ENCODE data around the gene NCKAP5.

Gene NCKAP5

DNA sequence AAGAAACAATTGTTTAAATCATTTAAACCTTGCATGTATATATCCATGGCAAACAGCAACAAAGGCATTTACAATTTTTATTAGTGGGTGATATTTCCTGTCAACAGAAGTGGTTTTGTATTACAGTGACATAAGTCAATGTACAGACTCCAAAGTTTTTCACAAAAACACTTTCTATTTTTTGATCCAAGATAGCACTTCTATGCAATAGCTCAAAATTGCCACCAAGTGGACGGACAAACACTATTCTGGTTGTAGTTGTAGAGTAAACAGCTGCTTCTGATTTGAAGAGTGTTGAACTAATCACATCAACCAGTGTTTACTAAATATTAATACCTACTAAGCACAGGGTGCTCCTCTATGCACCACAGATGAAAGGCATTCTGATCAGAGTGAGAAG lies 421.4 kb downstream of the NCKAP5 start:
- no peak for DNase-seq
- Histone ChIP-seq H3K9me3 (ENCODE audit: severe bottlenecking) (no peaks in the 10 kb centered on the region), H3K27me3 (ENCODE audit: insufficient read depth, low read depth, severe bottlenecking) (no peaks in the 10 kb centered on the region), H3K4me3 (ENCODE audit: low read depth, low read length) (no peak overlapping the region), H3K27ac (no peak overlapping the region), H3K36me3 (no peaks in the 10 kb centered on the region; the same call in 1 of the 2 replicates)
- TF ChIP-seq, protein P1, sequence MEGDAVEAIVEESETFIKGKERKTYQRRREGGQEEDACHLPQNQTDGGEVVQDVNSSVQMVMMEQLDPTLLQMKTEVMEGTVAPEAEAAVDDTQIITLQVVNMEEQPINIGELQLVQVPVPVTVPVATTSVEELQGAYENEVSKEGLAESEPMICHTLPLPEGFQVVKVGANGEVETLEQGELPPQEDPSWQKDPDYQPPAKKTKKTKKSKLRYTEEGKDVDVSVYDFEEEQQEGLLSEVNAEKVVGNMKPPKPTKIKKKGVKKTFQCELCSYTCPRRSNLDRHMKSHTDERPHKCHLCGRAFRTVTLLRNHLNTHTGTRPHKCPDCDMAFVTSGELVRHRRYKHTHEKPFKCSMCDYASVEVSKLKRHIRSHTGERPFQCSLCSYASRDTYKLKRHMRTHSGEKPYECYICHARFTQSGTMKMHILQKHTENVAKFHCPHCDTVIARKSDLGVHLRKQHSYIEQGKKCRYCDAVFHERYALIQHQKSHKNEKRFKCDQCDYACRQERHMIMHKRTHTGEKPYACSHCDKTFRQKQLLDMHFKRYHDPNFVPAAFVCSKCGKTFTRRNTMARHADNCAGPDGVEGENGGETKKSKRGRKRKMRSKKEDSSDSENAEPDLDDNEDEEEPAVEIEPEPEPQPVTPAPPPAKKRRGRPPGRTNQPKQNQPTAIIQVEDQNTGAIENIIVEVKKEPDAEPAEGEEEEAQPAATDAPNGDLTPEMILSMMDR (IDR thresholded peaks at IDR 0.05; ENCODE audit: low read depth, low read length), result no peak

DNA sequence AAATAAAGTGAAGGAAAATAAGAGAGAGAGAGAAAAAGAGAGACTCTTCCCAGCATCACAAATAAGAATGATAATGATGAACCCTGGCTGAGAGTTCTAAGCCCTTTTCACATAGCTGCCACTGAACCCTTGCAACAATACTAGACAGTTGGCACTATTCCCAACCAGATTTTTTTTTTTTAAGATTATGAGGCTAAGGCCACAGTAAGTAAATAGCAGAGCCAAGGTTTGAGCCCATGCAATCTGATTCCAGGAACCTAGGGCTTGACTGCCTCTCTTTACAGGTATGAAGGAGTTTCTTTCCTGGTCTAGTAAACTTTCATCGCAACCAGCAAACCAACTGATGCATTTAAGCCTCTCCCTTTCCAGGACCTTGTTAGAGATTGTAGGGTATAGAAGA lies 424.6 kb downstream of the NCKAP5 start:
- H3K9me3 ChIP-seq (ENCODE audit: severe bottlenecking), result no peaks in the 10 kb centered on the region
- no peaks in the 10 kb centered on the region for H3K27me3 ChIP-seq (ENCODE audit: insufficient read depth, low read depth, severe bottlenecking)
- no peak overlapping the region for H3K27ac ChIP-seq
- TF ChIP-seq, protein P1 (IDR thresholded peaks at IDR 0.05; ENCODE audit: low read depth, low read length), result no peak
- no peak for DNase-seq
- no peak overlapping the region for H3K4me3 ChIP-seq (ENCODE audit: low read depth, low read length)
- H3K36me3 ChIP-seq, result no peaks in the 10 kb centered on the region

DNA sequence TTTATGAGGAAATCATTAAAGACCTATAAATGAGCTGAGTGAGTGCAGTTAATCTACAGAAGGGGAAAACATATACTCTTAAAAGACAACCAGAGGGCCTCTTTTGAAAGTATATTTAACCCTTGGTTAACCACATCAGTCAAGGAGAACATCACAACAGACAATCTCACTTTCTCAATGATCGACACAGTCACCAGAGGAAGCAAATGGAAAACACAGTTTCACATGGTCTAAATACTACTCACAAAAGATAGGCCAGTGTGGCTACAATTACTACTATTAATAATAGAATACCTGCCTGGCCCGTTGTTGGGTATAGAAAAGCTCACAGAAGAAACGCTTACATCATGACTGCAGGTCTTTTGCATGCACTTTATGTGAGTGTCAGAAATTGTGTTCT lies 426.2 kb downstream of the NCKAP5 start:
- H3K4me3 ChIP-seq (ENCODE audit: low read depth, low read length), result no peak overlapping the region
- TF ChIP-seq, protein P1 (IDR thresholded peaks at IDR 0.05; ENCODE audit: low read depth, low read length), result no peak
- H3K27me3 ChIP-seq (ENCODE audit: insufficient read depth, low read depth, severe bottlenecking), result no peaks in the 10 kb centered on the region
- H3K27ac ChIP-seq, result no peak overlapping the region
- no peaks in the 10 kb centered on the region for H3K9me3 ChIP-seq (ENCODE audit: severe bottlenecking)
- H3K36me3 ChIP-seq, result no peaks in the 10 kb centered on the region
- DNase-seq, result no peak

DNA sequence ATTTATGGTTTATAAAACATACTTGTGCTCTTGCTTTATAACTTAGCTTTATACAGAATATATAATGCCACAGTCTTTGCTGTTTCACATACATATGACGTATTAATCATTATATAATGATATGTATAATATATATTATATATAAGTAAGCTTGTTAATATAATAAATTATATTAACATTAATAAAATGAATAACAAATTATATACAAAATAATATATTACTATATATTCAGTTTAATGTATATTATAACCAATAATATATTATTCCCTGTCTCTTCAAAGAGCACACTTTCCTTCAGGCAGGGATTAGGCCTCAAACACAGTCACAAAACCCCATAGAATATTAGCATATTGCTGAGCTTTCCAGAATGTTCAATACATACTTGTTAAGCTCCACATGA lies 427.6 kb downstream of the NCKAP5 start:
- TF ChIP-seq, protein P1 (IDR thresholded peaks at IDR 0.05; ENCODE audit: low read depth, low read length), result no peak
- Histone ChIP-seq H3K4me3 (ENCODE audit: low read depth, low read length) (no peak overlapping the region), H3K27ac (no peak overlapping the region), H3K9me3 (ENCODE audit: severe bottlenecking) (no peaks in the 10 kb centered on the region), H3K27me3 (ENCODE audit: insufficient read depth, low read depth, severe bottlenecking) (no peaks in the 10 kb centered on the region), H3K36me3 (no peaks in the 10 kb centered on the region)
- DNase-seq, result no peak

DNA sequence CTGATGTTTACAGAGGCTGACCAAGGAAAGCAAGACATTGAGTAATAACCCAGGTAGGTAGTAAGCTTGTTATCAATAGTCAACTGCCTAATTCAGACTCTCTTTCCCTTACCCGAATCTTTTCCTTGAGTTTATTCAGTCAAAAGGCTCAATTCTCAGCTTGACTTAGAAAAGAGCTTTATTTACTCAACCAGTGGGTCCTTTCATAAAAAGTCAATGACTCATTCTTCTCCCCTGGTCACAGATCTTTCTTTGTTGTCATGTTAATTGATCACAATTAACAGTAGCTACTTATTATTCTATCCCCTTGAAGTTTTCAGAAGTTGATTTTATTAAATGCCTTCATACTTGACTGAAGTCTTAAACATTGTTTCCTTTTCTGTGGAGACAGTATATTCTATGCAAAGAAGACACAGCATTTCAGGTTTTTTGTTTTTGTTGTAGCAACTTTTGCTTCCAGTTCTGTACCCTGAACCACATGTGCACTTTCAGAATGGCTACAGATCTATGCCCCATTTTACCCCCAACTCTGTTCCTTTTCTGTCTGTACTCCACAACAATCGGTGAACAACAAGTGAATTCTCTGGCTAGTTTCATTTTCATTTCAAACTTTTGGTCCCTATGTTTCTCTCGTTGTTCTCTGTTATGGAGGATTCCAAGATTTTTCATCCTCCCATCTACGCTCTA lies 428.3 kb downstream of the NCKAP5 start:
- Histone ChIP-seq H3K27ac (no peak overlapping the region), H3K9me3 (ENCODE audit: severe bottlenecking) (no peaks in the 10 kb centered on the region), H3K27me3 (ENCODE audit: insufficient read depth, low read depth, severe bottlenecking) (no peaks in the 10 kb centered on the region), H3K36me3 (no peaks in the 10 kb centered on the region), H3K4me3 (ENCODE audit: low read depth, low read length) (no peak overlapping the region)
- TF ChIP-seq, protein P1 (IDR thresholded peaks at IDR 0.05; ENCODE audit: low read depth, low read length), result no peak
- DNase-seq, result no peak

DNA sequence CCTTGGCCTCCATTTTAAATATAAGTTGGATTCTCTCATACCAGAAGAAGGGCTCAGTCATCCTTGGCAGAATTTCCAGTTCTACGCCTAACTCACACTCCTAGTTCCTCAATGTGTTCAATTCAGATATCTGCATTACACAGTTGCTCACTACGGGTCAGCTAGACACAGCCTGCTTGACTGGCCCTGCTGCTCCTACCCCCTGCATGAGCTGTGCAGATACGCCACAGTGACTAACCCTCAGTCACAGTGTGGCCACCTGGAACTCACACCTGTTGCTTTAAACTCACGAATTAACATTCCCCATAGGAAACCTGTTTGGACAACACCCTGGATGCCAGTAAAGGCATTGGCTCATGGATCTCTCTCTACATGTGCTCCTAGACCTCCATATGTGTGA lies 429.6 kb downstream of the NCKAP5 start:
- TF ChIP-seq, protein P1 (IDR thresholded peaks at IDR 0.05; ENCODE audit: low read depth, low read length), result no peak
- no peaks in the 10 kb centered on the region for H3K27me3 ChIP-seq (ENCODE audit: insufficient read depth, low read depth, severe bottlenecking)
- H3K9me3 ChIP-seq (ENCODE audit: severe bottlenecking), result no peaks in the 10 kb centered on the region
- no peak overlapping the region for H3K27ac ChIP-seq
- H3K36me3 ChIP-seq, result no peaks in the 10 kb centered on the region
- H3K4me3 ChIP-seq (ENCODE audit: low read depth, low read length), result no peak overlapping the region
- DNase-seq, result no peak

All from WERI-Rb-1 (cell line).